Activated T-helper 1 cell treated with anti-CD3 and anti-CD28 coated beads, Interleukin-2, amount 50 U/mL, for 16 hours (primary cell): ENCODE measurements around the gene CMTM2.
"Not testable (repeated sequence)": the region's sequence is repeated elsewhere in the genome, so short reads cannot be mapped to it uniquely, and the experiment has no call there.

Experiments
- DNase-seq, 2 donors: peaks; one replicate each; pipeline ENCODE4 v3.0.0-alpha.2; 2020; ENCODE audit warnings: low read depth in 1 of 2, low spot score in 1 of 2

CMTM2 gene

GRCh38 chr16:66552286-66553177 lies 26.7 kb upstream of the CMTM2 start, which contains the start of gene CKLF:
CKLF (plus strand) TSS chr16:66552576; CDS start chr16:66552716, 140 bp downstream.
- DNase-seq, result peak; percentile 79 to 90

- DNase-seq, result no peak
These were observed 26.0 kb upstream of the CMTM2 start for GRCh38 chr16:66553223-66553622.

- DNase-seq, result no peak
These were observed 25.2 kb upstream of the CMTM2 start for GRCh38 chr16:66554021-66554420.

- no peak for DNase-seq
These were observed 24.8 kb upstream of the CMTM2 start for GRCh38 chr16:66554495-66554894.

- DNase-seq, result no peak
These were observed 19.2 kb upstream of the CMTM2 start for GRCh38 chr16:66560107-66560506.

GRCh38 chr16:66561381-66562080 lies 17.7 kb upstream of the CMTM2 start:
- DNase-seq, result no peak

- no peak for DNase-seq
These were observed 16.9 kb upstream of the CMTM2 start for GRCh38 chr16:66562409-66562808.

GRCh38 chr16:66562986-66563385 lies 16.3 kb upstream of the CMTM2 start:
- DNase-seq, result no peak

- no peak for DNase-seq
These were observed 15.5 kb upstream of the CMTM2 start for GRCh38 chr16:66563574-66564334.

- no peak for DNase-seq
These were observed 13.0 kb upstream of the CMTM2 start, which contains the start of gene CMTM1 for GRCh38 chr16:66566051-66566901. CMTM1 (plus strand) TSS chr16:66566439; CDS start chr16:66566514, 75 bp downstream.

- not testable (repeated sequence) for DNase-seq
These were observed 12.0 kb upstream of the CMTM2 start for GRCh38 chr16:66567270-66567669.

- DNase-seq, result no peak
These were observed 10.9 kb upstream of the CMTM2 start for GRCh38 chr16:66568355-66568754.

- no peak for DNase-seq
These were observed 10.1 kb upstream of the CMTM2 start for GRCh38 chr16:66569131-66569530.

- DNase-seq, result no peak
These were observed 9.3 kb upstream of the CMTM2 start for GRCh38 chr16:66569827-66570405.

- DNase-seq, result no peak
These were observed 6.9 kb upstream of the CMTM2 start for GRCh38 chr16:66572356-66572755.

GRCh38 chr16:66574081-66574480 lies 5.2 kb upstream of the CMTM2 start:
- no peak for DNase-seq

- no peak for DNase-seq
These were observed 4.7 kb upstream of the CMTM2 start for GRCh38 chr16:66574531-66574930.

- DNase-seq, result no peak
These were observed 4.2 kb upstream of the CMTM2 start for GRCh38 chr16:66575060-66575459.

- DNase-seq, result no peak
These were observed 3.0 kb upstream of the CMTM2 start for GRCh38 chr16:66576296-66576695.

- DNase-seq, result no peak
These were observed 1.4 kb downstream of the CMTM2 start for GRCh38 chr16:66580605-66581209.
